SK-N-SH treated with all-trans-retinoic acid at 6 μM for 48 hours (cell line): ENCODE measurements around the gene CAMK2A.

Source experiments
- ATAC-seq: fragments of 200-7000 bp; cut with Tn5 transposase; 3 replicates; pipeline ENCODE4 v1.9.1; 2020; ENCODE audit warnings: mild to moderate bottlenecking, moderate library complexity
- ARNTL ChIP-seq: fragments of 450-650 bp; formaldehyde crosslinking; IDR thresholded peaks from 2 replicates; pipeline ENCODE4 v1.5.0; 2020; ENCODE audit warnings: low read depth, mild to moderate bottlenecking, moderate library complexity, borderline replicate concordance
- BACH2 ChIP-seq: fragments of 250-450 bp; sonication (Bioruptor Pico); IDR thresholded peaks from 2 replicates; pipeline ENCODE4 v1.9.0; 2021; ENCODE audit warnings: mild to moderate bottlenecking, borderline replicate concordance
- CSDC2 ChIP-seq: fragments of 250-450 bp; sonication (Bioruptor Pico); IDR thresholded peaks from 2 replicates; pipeline ENCODE4 v1.5.0; 2020; ENCODE audit warnings: mild to moderate bottlenecking, moderate library complexity
- ESRRG ChIP-seq: fragments of 250-450 bp; sonication (Bioruptor Pico); IDR thresholded peaks from 2 replicates; pipeline ENCODE4 v1.6.1; 2021; ENCODE audit warnings: mild to moderate bottlenecking
- GLIS3 ChIP-seq: fragments of 250-450 bp; sonication (Bioruptor Pico); IDR thresholded peaks from 2 replicates; pipeline ENCODE4 v1.5.0; 2020; ENCODE audit warnings: mild to moderate bottlenecking, moderate library complexity
- ISL1 ChIP-seq: fragments of 250-450 bp; sonication (Bioruptor Pico); IDR thresholded peaks from 2 replicates; pipeline ENCODE4 v2.1.2; 2022; ENCODE audit warnings: mild to moderate bottlenecking, moderate library complexity
- OSR1 ChIP-seq: fragments of 250-450 bp; sonication (Bioruptor Pico); IDR thresholded peaks from 2 replicates; pipeline ENCODE4 v1.8.0; 2022; ENCODE audit warnings: moderate library complexity, mild to moderate bottlenecking, inconsistent platforms
- RARB ChIP-seq: fragments of 250-450 bp; sonication (Bioruptor Pico); IDR thresholded peaks from 2 replicates; pipeline ENCODE4 v1.8.0; 2021; ENCODE audit warnings: mild to moderate bottlenecking, moderate library complexity
- SNAI2 ChIP-seq: fragments of 250-450 bp; sonication (Bioruptor Pico); IDR thresholded peaks from 2 replicates; pipeline ENCODE4 v1.5.0; 2020; ENCODE audit warnings: mild to moderate bottlenecking, moderate library complexity
- TCF4 ChIP-seq: fragments of 250-450 bp; sonication (Bioruptor Pico); IDR thresholded peaks from 2 replicates; pipeline ENCODE4 v1.8.0; 2021; ENCODE audit warnings: mild to moderate bottlenecking, moderate library complexity, borderline replicate concordance
- TOX ChIP-seq: fragments of 250-450 bp; sonication (Bioruptor Pico); IDR thresholded peaks from 2 replicates; pipeline ENCODE4 v1.8.0; 2021; ENCODE audit warnings: mild to moderate bottlenecking, moderate library complexity, borderline replicate concordance
- ZC3H10 ChIP-seq: fragments of 250-450 bp; sonication (Bioruptor Pico); IDR thresholded peaks from 2 replicates; pipeline ENCODE4 v1.5.1; 2021; ENCODE audit warnings: mild to moderate bottlenecking, moderate library complexity
- ZFP3 ChIP-seq: fragments of 250-450 bp; sonication (Bioruptor Pico); IDR thresholded peaks from 2 replicates; pipeline ENCODE4 v1.5.0; 2020; ENCODE audit warnings: mild to moderate bottlenecking, moderate library complexity
- ZFP30 ChIP-seq: fragments of 450-650 bp; formaldehyde crosslinking; IDR thresholded peaks from 2 replicates; pipeline ENCODE4 v1.5.0; 2022; ENCODE audit warnings: mild to moderate bottlenecking, moderate library complexity
- ZNF565 ChIP-seq: fragments of 450-650 bp; formaldehyde crosslinking; conservative IDR thresholded peaks from 2 replicates; pipeline ENCODE4 v1.5.0; 2020; ENCODE audit warnings: low read depth, mild to moderate bottlenecking, moderate library complexity
- ZNF70 ChIP-seq: fragments of 450-650 bp; formaldehyde crosslinking; IDR thresholded peaks from 2 replicates; pipeline ENCODE4 v1.5.0; 2020; ENCODE audit warnings: mild to moderate bottlenecking, moderate library complexity
- ZNF8 ChIP-seq: fragments of 450-650 bp; formaldehyde crosslinking; IDR thresholded peaks from 2 replicates; pipeline ENCODE4 v1.5.0; 2020; ENCODE audit warnings: mild to moderate bottlenecking, moderate library complexity
- TF ChIP-seq, protein P1 (sequence below): fragments of 250-450 bp; sonication (Bioruptor Pico); IDR thresholded peaks from 2 replicates; pipeline ENCODE4 v1.8.0; 2021; ENCODE audit warnings: low read depth, mild to moderate bottlenecking, moderate library complexity, borderline replicate concordance
- TF ChIP-seq, protein P2 (sequence below): fragments of 250-450 bp; sonication (Bioruptor Pico); IDR thresholded peaks from 2 replicates; pipeline ENCODE4 v1.8.0; 2020; ENCODE audit warnings: mild to moderate bottlenecking, moderate library complexity, borderline replicate concordance
- TF ChIP-seq, protein P3 (sequence below): fragments of 250-450 bp; sonication (Bioruptor Pico); IDR thresholded peaks from 2 replicates; pipeline ENCODE4 v1.5.1; 2021; ENCODE audit warnings: mild to moderate bottlenecking, moderate library complexity
- TF ChIP-seq, protein P4 (sequence below): fragments of 250-450 bp; sonication (Bioruptor Pico); IDR thresholded peaks from 2 replicates; pipeline ENCODE4 v1.5.1; 2020; ENCODE audit warnings: low read depth, mild to moderate bottlenecking, moderate library complexity

Gene CAMK2A

DNA sequence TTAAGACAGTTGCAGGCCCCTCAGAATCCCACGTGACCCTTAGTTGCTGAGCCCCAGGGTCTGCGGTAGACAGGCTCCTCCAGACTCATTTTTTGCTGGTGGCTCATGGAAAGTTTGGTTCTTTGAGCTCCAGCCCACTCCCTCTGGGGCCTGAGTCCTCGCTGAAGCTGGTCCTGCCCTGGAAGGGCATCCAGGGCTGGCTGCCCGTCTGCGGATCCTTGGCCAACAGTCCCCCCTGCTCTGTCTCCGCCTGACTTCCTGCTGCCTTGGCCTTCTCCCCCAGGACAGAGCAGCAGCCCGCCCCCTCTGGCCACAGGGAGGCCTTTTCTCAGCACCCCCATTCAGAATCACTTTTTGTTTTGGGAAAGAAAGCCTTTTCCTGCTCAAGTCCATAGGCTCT lies 75.3 kb downstream of the CAMK2A start:
- ATAC-seq = no peak
- TF ChIP-seq, protein P1, sequence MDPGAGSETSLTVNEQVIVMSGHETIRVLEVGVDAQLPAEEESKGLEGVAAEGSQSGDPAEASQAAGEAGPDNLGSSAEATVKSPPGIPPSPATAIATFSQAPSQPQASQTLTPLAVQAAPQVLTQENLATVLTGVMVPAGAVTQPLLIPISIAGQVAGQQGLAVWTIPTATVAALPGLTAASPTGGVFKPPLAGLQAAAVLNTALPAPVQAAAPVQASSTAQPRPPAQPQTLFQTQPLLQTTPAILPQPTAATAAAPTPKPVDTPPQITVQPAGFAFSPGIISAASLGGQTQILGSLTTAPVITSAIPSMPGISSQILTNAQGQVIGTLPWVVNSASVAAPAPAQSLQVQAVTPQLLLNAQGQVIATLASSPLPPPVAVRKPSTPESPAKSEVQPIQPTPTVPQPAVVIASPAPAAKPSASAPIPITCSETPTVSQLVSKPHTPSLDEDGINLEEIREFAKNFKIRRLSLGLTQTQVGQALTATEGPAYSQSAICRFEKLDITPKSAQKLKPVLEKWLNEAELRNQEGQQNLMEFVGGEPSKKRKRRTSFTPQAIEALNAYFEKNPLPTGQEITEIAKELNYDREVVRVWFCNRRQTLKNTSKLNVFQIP = no peak
- TF ChIP-seq, protein P2, sequence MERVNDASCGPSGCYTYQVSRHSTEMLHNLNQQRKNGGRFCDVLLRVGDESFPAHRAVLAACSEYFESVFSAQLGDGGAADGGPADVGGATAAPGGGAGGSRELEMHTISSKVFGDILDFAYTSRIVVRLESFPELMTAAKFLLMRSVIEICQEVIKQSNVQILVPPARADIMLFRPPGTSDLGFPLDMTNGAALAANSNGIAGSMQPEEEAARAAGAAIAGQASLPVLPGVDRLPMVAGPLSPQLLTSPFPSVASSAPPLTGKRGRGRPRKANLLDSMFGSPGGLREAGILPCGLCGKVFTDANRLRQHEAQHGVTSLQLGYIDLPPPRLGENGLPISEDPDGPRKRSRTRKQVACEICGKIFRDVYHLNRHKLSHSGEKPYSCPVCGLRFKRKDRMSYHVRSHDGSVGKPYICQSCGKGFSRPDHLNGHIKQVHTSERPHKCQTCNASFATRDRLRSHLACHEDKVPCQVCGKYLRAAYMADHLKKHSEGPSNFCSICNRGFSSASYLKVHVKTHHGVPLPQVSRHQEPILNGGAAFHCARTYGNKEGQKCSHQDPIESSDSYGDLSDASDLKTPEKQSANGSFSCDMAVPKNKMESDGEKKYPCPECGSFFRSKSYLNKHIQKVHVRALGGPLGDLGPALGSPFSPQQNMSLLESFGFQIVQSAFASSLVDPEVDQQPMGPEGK (CRISPR knock-in tag) = no peak
- TF ChIP-seq ZFP30 (CRISPR knock-in tag) (no peak), SNAI2 (CRISPR knock-in tag) (no peak), ZNF70 (no peak), TOX (CRISPR knock-in tag) (no peak), RARB (CRISPR knock-in tag) (no peak), BACH2 (CRISPR knock-in tag) (no peak), ZNF565 (CRISPR knock-in tag) (no peak)
- TF ChIP-seq, protein P3, sequence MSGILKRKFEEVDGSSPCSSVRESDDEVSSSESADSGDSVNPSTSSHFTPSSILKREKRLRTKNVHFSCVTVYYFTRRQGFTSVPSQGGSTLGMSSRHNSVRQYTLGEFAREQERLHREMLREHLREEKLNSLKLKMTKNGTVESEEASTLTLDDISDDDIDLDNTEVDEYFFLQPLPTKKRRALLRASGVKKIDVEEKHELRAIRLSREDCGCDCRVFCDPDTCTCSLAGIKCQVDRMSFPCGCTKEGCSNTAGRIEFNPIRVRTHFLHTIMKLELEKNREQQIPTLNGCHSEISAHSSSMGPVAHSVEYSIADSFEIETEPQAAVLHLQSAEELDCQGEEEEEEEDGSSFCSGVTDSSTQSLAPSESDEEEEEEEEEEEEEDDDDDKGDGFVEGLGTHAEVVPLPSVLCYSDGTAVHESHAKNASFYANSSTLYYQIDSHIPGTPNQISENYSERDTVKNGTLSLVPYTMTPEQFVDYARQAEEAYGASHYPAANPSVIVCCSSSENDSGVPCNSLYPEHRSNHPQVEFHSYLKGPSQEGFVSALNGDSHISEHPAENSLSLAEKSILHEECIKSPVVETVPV = no peak
- TF ChIP-seq, all 23 proteins: peak for 0

DNA sequence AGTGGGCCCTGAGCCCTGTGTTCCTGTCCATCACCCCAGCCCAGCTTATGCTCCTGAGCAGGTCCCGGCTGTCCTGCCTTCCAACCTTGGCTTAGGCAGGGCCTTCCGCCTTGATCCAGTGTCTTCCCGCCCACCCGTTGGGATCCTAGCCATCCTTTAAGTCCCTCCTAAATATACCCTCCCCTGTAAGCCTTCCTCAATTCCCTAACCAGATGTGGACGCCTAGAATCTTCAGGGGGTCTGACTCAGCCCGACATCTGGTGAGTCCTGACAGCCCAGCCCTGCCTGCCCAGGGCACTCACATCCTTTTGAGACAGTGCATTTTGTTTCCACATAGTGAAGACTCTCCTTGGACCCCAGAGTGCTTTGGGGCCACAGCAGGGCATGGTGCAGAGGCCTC lies 76.0 kb downstream of the CAMK2A start:
- no peak for ATAC-seq
- TF ChIP-seq ZNF8 (CRISPR knock-in tag) (no peak), ZFP3 (CRISPR knock-in tag) (no peak), TCF4 (CRISPR knock-in tag) (no peak), ARNTL (CRISPR knock-in tag) (no peak), CSDC2 (CRISPR knock-in tag) (no peak), TOX (CRISPR knock-in tag) (no peak), OSR1 (CRISPR knock-in tag) (no peak), ISL1 (no peak), ZNF565 (CRISPR knock-in tag) (no peak), ESRRG (CRISPR knock-in tag) (no peak), GLIS3 (no peak), ZFP30 (CRISPR knock-in tag) (no peak), BACH2 (CRISPR knock-in tag) (no peak), ZC3H10 (CRISPR knock-in tag) (no peak), SNAI2 (CRISPR knock-in tag) (no peak)
- TF ChIP-seq, protein P1 = no peak
- TF ChIP-seq, protein P4, sequence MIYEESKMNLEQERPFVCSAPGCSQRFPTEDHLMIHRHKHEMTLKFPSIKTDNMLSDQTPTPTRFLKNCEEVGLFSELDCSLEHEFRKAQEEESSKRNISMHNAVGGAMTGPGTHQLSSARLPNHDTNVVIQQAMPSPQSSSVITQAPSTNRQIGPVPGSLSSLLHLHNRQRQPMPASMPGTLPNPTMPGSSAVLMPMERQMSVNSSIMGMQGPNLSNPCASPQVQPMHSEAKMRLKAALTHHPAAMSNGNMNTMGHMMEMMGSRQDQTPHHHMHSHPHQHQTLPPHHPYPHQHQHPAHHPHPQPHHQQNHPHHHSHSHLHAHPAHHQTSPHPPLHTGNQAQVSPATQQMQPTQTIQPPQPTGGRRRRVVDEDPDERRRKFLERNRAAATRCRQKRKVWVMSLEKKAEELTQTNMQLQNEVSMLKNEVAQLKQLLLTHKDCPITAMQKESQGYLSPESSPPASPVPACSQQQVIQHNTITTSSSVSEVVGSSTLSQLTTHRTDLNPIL = no peak
- TF ChIP-seq, protein P3 = no peak
- TF ChIP-seq, all 23 proteins: peak for 0
